Adrenal gland (tissue), 12 donors: ENCODE measurements around the gene MPI. TPM values are rescaled to one million over a fixed set of nuclear protein-coding genes. Genes with fewer than 3 reads are reported as not detected.

Source experiments
- DNase-seq, 7 donors: peaks; one replicate each; pipeline ENCODE4 v3.0.0-alpha.2; 2019 to 2020
- H3K27ac ChIP-seq, 5 donors: fragments of 200-600 bp; sonication (generic) in 4 of 5; 1 replicate in 3 of 5; 2 replicates in 2 of 5; pipeline versions ENCODE4 v1.5.1 to v1.8.0; 2016 to 2020; ENCODE audit warnings: mild to moderate bottlenecking in 1 of 5
- H3K27me3 ChIP-seq: fragments of 200-600 bp; 2 replicates; pipeline ENCODE4 v1.8.0; 2021
- H3K36me3 ChIP-seq, 2 donors: fragments of 200-600 bp; replicated peaks in 1 of 2; 1 replicate in 1 of 2; 2 replicates in 1 of 2; pipeline versions ENCODE4 v1.5.1 to v1.8.0; 2018 to 2022
- H3K4me1 ChIP-seq, 2 donors: fragments of 200-600 bp; replicated peaks in 1 of 2; 1 replicate in 1 of 2; 2 replicates in 1 of 2; pipeline versions ENCODE4 v1.5.1 to v1.8.0; 2018 to 2021
- H3K4me3 ChIP-seq, 4 donors: fragments of 200-600 bp; sonication (generic) in 3 of 4; one replicate each; pipeline ENCODE4 v1.5.1; 2016 to 2018
- H3K9me3 ChIP-seq, 3 donors: fragments of 200-600 bp; sonication (generic) in 1 of 3; replicated peaks in 1 of 3; 1 replicate in 2 of 3; 2 replicates in 1 of 3; pipeline versions ENCODE4 v1.5.1 to v1.8.0; 2016 to 2021
- CTCF ChIP-seq, 6 experiments: fragments of 450-650 bp in 4 of 6; fragments of 200-600 bp in 2 of 6; sonication (generic) in 1 of 6; IDR thresholded peaks; 1 replicate in 5 of 6; 2 replicates in 1 of 6; pipeline versions ENCODE4 v1.5.1 to v1.8.0; 2016 to 2021; ENCODE audit warnings: antibody characterized with exemption in 6 of 6, mild to moderate bottlenecking in 2 of 6, moderate library complexity in 1 of 6
- POLR2A ChIP-seq, 2 donors: fragments of 450-650 bp; IDR thresholded peaks; one replicate each; pipeline ENCODE4 v1.6.1; 2017; ENCODE audit warnings: antibody characterized with exemption in 2 of 2, mild to moderate bottlenecking in 2 of 2, moderate library complexity in 1 of 2
- WGBS, 4 donors: extraction: QIAGEN DNeasy Blood & Tissue Kit in 2 of 4; methylation state at CpG; one replicate each; pipeline versions ENCODE4 v1.1.5 to v1.1.7; 2013 to 2017; 5-methylcytosine and 5-hydroxymethylcytosine counted together
- intact Hi-C, 2 donors: fragments of 100-400 bp; cut with DNase I; formaldehyde crosslinking; loops; one replicate each; pipeline versions ENCODE4 v1.14.1 to v1.15.0; 2022 to 2023
- microRNA-seq, 3 donors: library from miRNA; unstranded; fragments of <30 nt; microRNA quantifications; one replicate each; pipeline ENCODE4, GENCODE V29; 2017 to 2020
- polyA plus RNA-seq, 3 donors: library from polyadenylated mRNA; stranded (reverse); fragments of 200-250 nt in 2 of 3; fragments of 350-450 nt in 1 of 3; fragmentation: Illumina TruSeq in 1 of 3; extraction: RNeasy Lipid Tissue Mini Kit (QIAGEN cat#74804) in 1 of 3; gene quantifications; one replicate each; pipeline ENCODE4 v1.2.3, GENCODE V29; 2013 to 2014
- small RNA-seq, 2 donors: library from RNA; depleted of rRNA; stranded (forward); fragments of <200 nt; gene quantifications; one replicate each; pipeline ENCODE3, GENCODE V24; 2016
- total RNA-seq, 9 donors: library from RNA; depleted of rRNA in 4 of 9; stranded (reverse); fragments of >200 nt in 4 of 9; fragments of 120-200 nt in 1 of 9; fragmentation: NEBNext Ultra II Directional in 1 of 9; extraction: Animal tissue kit (Norgen Biotek cat#: 25700) in 1 of 9; gene quantifications; one replicate each; pipeline versions ENCODE4 v1.1.0 to v1.2.4, GENCODE V29; 2013 to 2023
- donor health status: healthy with polysubstance abuse.
- donor health status: Bipolar disorder and iron deficiency.
- donor health status: DM: yes; HTN: yes; CAD: no.
- donor health status: DM: no; HTN: no; CAD: no.
- donor health status: DM: no; HTN: no; CAD: no.
- donor health status: DM: yes; HTN: yes; CAD: no.

Gene MPI
- total and polyA plus RNA-seq, 12 donors, result 26.2 to 218 (median 105) TPM

GRCh38 chr15:74950078-74950908, 60.5 kb downstream of the MPI start:
- DNase-seq, result peak; percentile 66 to 95 (median 81)
- intact Hi-C loops, result loop anchor here (5.0 to 10.0 kb wide), 2 partner anchors 178 to 315 kb away; no protein-coding TSS in a partner anchor
- WGBS, 4 donors, result 34 to 47% (median 42%) methylated on average over 7 of the region's 7 CpGs
- no peaks in the 10 kb centered on the region for H3K9me3 ChIP-seq
- no peak overlapping the region for H3K4me3 ChIP-seq
- peaks cover 11 to 21% of the 10 kb centered on the region in 2 donors for H3K4me1 ChIP-seq
- H3K27ac ChIP-seq, result no peak overlapping the region
- peak; percentile 97 to 100 (median 99) for TF ChIP-seq CTCF (IDR thresholded peaks at IDR 0.05)
- TF ChIP-seq POLR2A (IDR thresholded peaks at IDR 0.05), result no peak
- H3K27me3 ChIP-seq, result no peaks in the 10 kb centered on the region
- no peaks in the 10 kb centered on the region for H3K36me3 ChIP-seq

DNA sequence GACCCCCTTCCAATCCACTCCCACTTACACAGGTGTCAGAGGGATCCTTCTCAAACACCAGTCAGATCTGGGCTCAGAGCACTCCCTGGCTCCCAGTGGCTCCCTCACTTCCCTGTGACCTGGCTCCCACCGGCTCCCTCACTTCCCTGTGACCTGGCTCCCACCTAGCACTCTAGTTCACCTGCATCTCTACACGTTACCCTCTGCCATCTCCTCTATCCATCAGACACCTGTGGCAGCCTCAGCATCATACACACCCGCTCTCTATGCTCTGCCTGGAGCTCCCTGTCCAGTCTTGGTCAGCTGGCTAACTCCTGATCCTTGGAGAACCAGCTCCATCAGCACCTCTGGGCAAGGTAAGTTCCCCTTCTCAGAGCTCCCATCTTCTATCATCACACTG, 61.2 kb downstream of the MPI start:
- Histone ChIP-seq H3K27ac (no peak overlapping the region), H3K9me3 (no peaks in the 10 kb centered on the region), H3K36me3 (no peaks in the 10 kb centered on the region), H3K4me1 (peaks cover 18 to 29% of the 10 kb centered on the region in 2 donors), H3K27me3 (no peaks in the 10 kb centered on the region), H3K4me3 (no peak overlapping the region)
- 66 to 79% (median 71%) methylated on average over 3 of the region's 3 CpGs for WGBS, 4 donors
- TF ChIP-seq CTCF (IDR thresholded peaks at IDR 0.05) (no peak), POLR2A (IDR thresholded peaks at IDR 0.05) (no peak)
- no peak for DNase-seq
- intact Hi-C loops, result loop anchor here (5.0 to 10.0 kb wide), 2 partner anchors 179 to 316 kb away; no protein-coding TSS in a partner anchor

Small RNAs within 50 kb of the gene (microRNA-seq; reads per million reads assigned to microRNA genes)
- gene MIR6882, result 0.38 to 2.6 (median 1.8) reads per million in 3 donors

Small RNAs within 50 kb of the gene (small RNA-seq; reads per million reads assigned to genes)
- gene MIR6882, result 0.36 to 0.42 reads per million in 2 donors

Other genes starting within 250 kb of the MPI start
- gene EDC3, start 194.0 kb upstream of the MPI start, total RNA-seq, result 10 to 100 TPM in 5 of 9 donors, 1 to 10 TPM in 4; 3.9 to 25.3 (median 11.3) TPM
- gene EDC3, start 194.0 kb upstream of the MPI start, polyA plus RNA-seq, result 10 to 100 TPM; 13.6 to 18.9 (median 18.6) TPM
- gene CYP1A1, start 164.5 kb upstream of the MPI start, total RNA-seq, result under 1 TPM in 2 of 9 donors, not detected in 7; 0.11 to 0.96 TPM
- gene CYP1A1, start 164.5 kb upstream of the MPI start, polyA plus RNA-seq, result 1 to 10 TPM in 1 of 3 donors, not detected in 2; 2.2 TPM
- gene CYP1A2, start 141.2 kb upstream of the MPI start, total RNA-seq, result not detected
- gene CYP1A2, start 141.2 kb upstream of the MPI start, polyA plus RNA-seq, result not detected
- gene CSK, start 108.0 kb upstream of the MPI start, total RNA-seq, result 10 to 100 TPM; 10.9 to 59.4 (median 28.9) TPM
- gene CSK, start 108.0 kb upstream of the MPI start, polyA plus RNA-seq, result 10 to 100 TPM; 20.5 to 46.4 (median 25.8) TPM
- 10 to 100 TPM in 1 of 9 donors, 1 to 10 TPM in 6, under 1 TPM in 1, not detected in 1; 0.28 to 11.2 (median 3.9) TPM for gene LMAN1L, start 77.2 kb upstream of the MPI start, total RNA-seq
- 10 to 100 TPM in 1 of 3 donors, 1 to 10 TPM in 1, under 1 TPM in 1; 0.88 to 12.5 (median 7.3) TPM for gene LMAN1L, start 77.2 kb upstream of the MPI start, polyA plus RNA-seq
- 1 to 10 TPM in 2 of 9 donors, under 1 TPM in 5, not detected in 2; 0.11 to 3.6 (median 0.69) TPM for gene CPLX3, start 63.4 kb upstream of the MPI start, total RNA-seq
- gene CPLX3, start 63.4 kb upstream of the MPI start, polyA plus RNA-seq, result 10 to 100 TPM in 2 of 3 donors, 1 to 10 TPM in 1; 1.1 to 24.1 (median 24.0) TPM
- 10 to 100 TPM; 30.1 to 83.6 (median 48.9) TPM for gene ULK3, start 46.9 kb upstream of the MPI start, total RNA-seq
- gene ULK3, start 46.9 kb upstream of the MPI start, polyA plus RNA-seq, result 100 to 1,000 TPM in 2 of 3 donors, 10 to 100 TPM in 1; 21.7 to 126 (median 124) TPM
- 100 to 1,000 TPM in 5 of 9 donors, 10 to 100 TPM in 4; 29.5 to 185 (median 100) TPM for gene SCAMP2, start 16.7 kb upstream of the MPI start, total RNA-seq
- gene SCAMP2, start 16.7 kb upstream of the MPI start, polyA plus RNA-seq, result 100 to 1,000 TPM in 1 of 3 donors, 10 to 100 TPM in 2; 45.0 to 109 (median 61.9) TPM
- 100 to 1,000 TPM in 2 of 9 donors, 10 to 100 TPM in 7; 44.0 to 112 (median 82.3) TPM for gene FAM219B, start 16.8 kb downstream of the MPI start, total RNA-seq
- 10 to 100 TPM; 45.0 to 54.5 (median 51.4) TPM for gene FAM219B, start 16.8 kb downstream of the MPI start, polyA plus RNA-seq
- gene COX5A, start 48.0 kb downstream of the MPI start, total RNA-seq, result 100 to 1,000 TPM in 8 of 9 donors, 10 to 100 TPM in 1; 60.9 to 330 (median 150) TPM
- gene COX5A, start 48.0 kb downstream of the MPI start, polyA plus RNA-seq, result 100 to 1,000 TPM in 2 of 3 donors, 10 to 100 TPM in 1; 85.5 to 244 (median 190) TPM
- 10 to 100 TPM; 17.4 to 46.2 (median 26.4) TPM for gene RPP25, start 66.7 kb downstream of the MPI start, total RNA-seq
- 10 to 100 TPM; 12.1 to 18.4 (median 15.5) TPM for gene RPP25, start 66.7 kb downstream of the MPI start, polyA plus RNA-seq
- gene SCAMP5, start 105.5 kb downstream of the MPI start, total RNA-seq, result 10 to 100 TPM; 12.8 to 47.2 (median 28.7) TPM
- 10 to 100 TPM; 10.2 to 22.0 (median 19.7) TPM for gene SCAMP5, start 105.5 kb downstream of the MPI start, polyA plus RNA-seq
- 10 to 100 TPM; 19.0 to 36.4 (median 24.6) TPM for gene PPCDC, start 133.5 kb downstream of the MPI start, total RNA-seq
- gene PPCDC, start 133.5 kb downstream of the MPI start, polyA plus RNA-seq, result 10 to 100 TPM; 17.4 to 35.2 (median 31.8) TPM